SK-N-SH treated with all-trans-retinoic acid at 6 μM for 48 hours (cell line): ENCODE measurements around the gene CNIH2.

Experiments
- ATAC-seq: fragments of 200-7000 bp; cut with Tn5 transposase; 3 replicates; pipeline ENCODE4 v1.9.1; 2020; ENCODE audit warnings: mild to moderate bottlenecking, moderate library complexity
- ARNTL ChIP-seq: fragments of 450-650 bp; formaldehyde crosslinking; IDR thresholded peaks from 2 replicates; pipeline ENCODE4 v1.5.0; 2020; ENCODE audit warnings: low read depth, mild to moderate bottlenecking, moderate library complexity, borderline replicate concordance
- BACH2 ChIP-seq: fragments of 250-450 bp; sonication (Bioruptor Pico); IDR thresholded peaks from 2 replicates; pipeline ENCODE4 v1.9.0; 2021; ENCODE audit warnings: mild to moderate bottlenecking, borderline replicate concordance
- CREB5 ChIP-seq: fragments of 250-450 bp; sonication (Bioruptor Pico); IDR thresholded peaks from 2 replicates; pipeline ENCODE4 v1.5.1; 2020; ENCODE audit warnings: low read depth, mild to moderate bottlenecking, moderate library complexity
- CSDC2 ChIP-seq: fragments of 250-450 bp; sonication (Bioruptor Pico); IDR thresholded peaks from 2 replicates; pipeline ENCODE4 v1.5.0; 2020; ENCODE audit warnings: mild to moderate bottlenecking, moderate library complexity
- CSRNP3 ChIP-seq: fragments of 250-450 bp; sonication (Bioruptor Pico); IDR thresholded peaks from 2 replicates; pipeline ENCODE4 v1.5.1; 2021; ENCODE audit warnings: mild to moderate bottlenecking, moderate library complexity
- ESRRG ChIP-seq: fragments of 250-450 bp; sonication (Bioruptor Pico); IDR thresholded peaks from 2 replicates; pipeline ENCODE4 v1.6.1; 2021; ENCODE audit warnings: mild to moderate bottlenecking
- GLIS3 ChIP-seq: fragments of 250-450 bp; sonication (Bioruptor Pico); IDR thresholded peaks from 2 replicates; pipeline ENCODE4 v1.5.0; 2020; ENCODE audit warnings: mild to moderate bottlenecking, moderate library complexity
- ISL1 ChIP-seq: fragments of 250-450 bp; sonication (Bioruptor Pico); IDR thresholded peaks from 2 replicates; pipeline ENCODE4 v2.1.2; 2022; ENCODE audit warnings: mild to moderate bottlenecking, moderate library complexity
- OSR1 ChIP-seq: fragments of 250-450 bp; sonication (Bioruptor Pico); IDR thresholded peaks from 2 replicates; pipeline ENCODE4 v1.8.0; 2022; ENCODE audit warnings: moderate library complexity, mild to moderate bottlenecking, inconsistent platforms
- PATZ1 ChIP-seq: fragments of 250-450 bp; sonication (Bioruptor Pico); IDR thresholded peaks from 2 replicates; pipeline ENCODE4 v1.8.0; 2020; ENCODE audit warnings: mild to moderate bottlenecking, moderate library complexity, borderline replicate concordance
- PPARA ChIP-seq: fragments of 250-450 bp; sonication (Bioruptor Pico); IDR thresholded peaks from 2 replicates; pipeline ENCODE4 v1.5.0; 2020; ENCODE audit warnings: mild to moderate bottlenecking, borderline replicate concordance
- SNAI2 ChIP-seq: fragments of 250-450 bp; sonication (Bioruptor Pico); IDR thresholded peaks from 2 replicates; pipeline ENCODE4 v1.5.0; 2020; ENCODE audit warnings: mild to moderate bottlenecking, moderate library complexity
- TCF4 ChIP-seq: fragments of 250-450 bp; sonication (Bioruptor Pico); IDR thresholded peaks from 2 replicates; pipeline ENCODE4 v1.8.0; 2021; ENCODE audit warnings: mild to moderate bottlenecking, moderate library complexity, borderline replicate concordance
- TOX ChIP-seq: fragments of 250-450 bp; sonication (Bioruptor Pico); IDR thresholded peaks from 2 replicates; pipeline ENCODE4 v1.8.0; 2021; ENCODE audit warnings: mild to moderate bottlenecking, moderate library complexity, borderline replicate concordance
- ZC3H10 ChIP-seq: fragments of 250-450 bp; sonication (Bioruptor Pico); IDR thresholded peaks from 2 replicates; pipeline ENCODE4 v1.5.1; 2021; ENCODE audit warnings: mild to moderate bottlenecking, moderate library complexity
- ZFP3 ChIP-seq: fragments of 250-450 bp; sonication (Bioruptor Pico); IDR thresholded peaks from 2 replicates; pipeline ENCODE4 v1.5.0; 2020; ENCODE audit warnings: mild to moderate bottlenecking, moderate library complexity
- ZNF565 ChIP-seq: fragments of 450-650 bp; formaldehyde crosslinking; conservative IDR thresholded peaks from 2 replicates; pipeline ENCODE4 v1.5.0; 2020; ENCODE audit warnings: low read depth, mild to moderate bottlenecking, moderate library complexity
- ZNF70 ChIP-seq: fragments of 450-650 bp; formaldehyde crosslinking; IDR thresholded peaks from 2 replicates; pipeline ENCODE4 v1.5.0; 2020; ENCODE audit warnings: mild to moderate bottlenecking, moderate library complexity
- ZNF8 ChIP-seq: fragments of 450-650 bp; formaldehyde crosslinking; IDR thresholded peaks from 2 replicates; pipeline ENCODE4 v1.5.0; 2020; ENCODE audit warnings: mild to moderate bottlenecking, moderate library complexity

Gene CNIH2

GRCh38 chr11:66293352-66293751, 15.4 kb downstream of the CNIH2 start:
- TF ChIP-seq ZNF8 (no peak), PATZ1 (CRISPR knock-in tag) (no peak), ESRRG (CRISPR knock-in tag) (no peak), OSR1 (CRISPR knock-in tag) (no peak), PPARA (CRISPR knock-in tag) (no peak), GLIS3 (CRISPR knock-in tag) (no peak), CREB5 (CRISPR knock-in tag) (no peak), BACH2 (CRISPR knock-in tag) (no peak), ZNF70 (no peak), ZNF565 (CRISPR knock-in tag) (no peak), TOX (CRISPR knock-in tag) (no peak), ISL1 (CRISPR knock-in tag) (no peak), ARNTL (CRISPR knock-in tag) (no peak), CSDC2 (no peak), ZFP3 (CRISPR knock-in tag) (no peak), ZC3H10 (no peak)
- ATAC-seq = no peak

- TF ChIP-seq TOX (CRISPR knock-in tag) (no peak), CREB5 (CRISPR knock-in tag) (no peak)
- ATAC-seq = no peak
Measured at GRCh38 chr11:66293777-66294625, 16.0 kb downstream of the CNIH2 start.

- ATAC-seq = no peak
- TF ChIP-seq ESRRG (CRISPR knock-in tag) (no peak), BACH2 (CRISPR knock-in tag) (no peak), OSR1 (CRISPR knock-in tag) (no peak), CSRNP3 (CRISPR knock-in tag) (no peak), TCF4 (no peak), ISL1 (CRISPR knock-in tag) (no peak), CREB5 (CRISPR knock-in tag) (no peak), ZFP3 (CRISPR knock-in tag) (no peak), CSDC2 (no peak), ZNF565 (CRISPR knock-in tag) (no peak), SNAI2 (CRISPR knock-in tag) (no peak)
Measured at GRCh38 chr11:66294626-66295620, 16.9 kb downstream of the CNIH2 start.
